GM19397 (cell line): Measurements from ENCODE around the gene ASTE1.
"Not testable (repeated sequence)": the region's sequence is repeated elsewhere in the genome, so short reads cannot be mapped to it uniquely, and the experiment has no call there.

Experiments used
- ATAC-seq: cut with Tn5 transposase; IDR thresholded peaks from one replicate; pipeline ENCODE4 v1.9.1; 2021; ENCODE audit warnings: mild to moderate bottlenecking, moderate library complexity; ENCODE audit not compliant: unreplicated experiment

The ASTE1 gene

DNA sequence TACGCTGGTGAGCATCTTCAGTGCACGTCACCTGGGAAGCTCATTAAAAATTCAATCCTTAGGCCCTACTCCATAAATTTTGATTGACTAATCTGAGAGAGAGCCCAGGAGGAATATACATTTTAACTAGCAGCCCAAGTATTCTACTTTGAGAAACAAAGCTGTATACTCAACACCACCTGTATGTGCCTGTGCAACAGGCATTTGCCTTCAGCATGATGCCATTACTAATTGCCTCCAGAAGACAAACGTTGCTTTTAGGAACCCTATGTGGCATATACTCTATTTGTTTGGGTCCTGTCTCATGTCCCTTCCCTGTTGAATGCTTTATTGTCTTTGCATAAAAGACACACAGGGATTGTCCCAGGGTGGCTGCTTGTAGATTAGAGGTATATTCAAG lies 7.7 kb downstream of the ASTE1 start:
- no peak for ATAC-seq

- ATAC-seq, result no peak
These were observed 16.9 kb downstream of the ASTE1 start for GRCh38 chr3:131009698-131010097.

DNA sequence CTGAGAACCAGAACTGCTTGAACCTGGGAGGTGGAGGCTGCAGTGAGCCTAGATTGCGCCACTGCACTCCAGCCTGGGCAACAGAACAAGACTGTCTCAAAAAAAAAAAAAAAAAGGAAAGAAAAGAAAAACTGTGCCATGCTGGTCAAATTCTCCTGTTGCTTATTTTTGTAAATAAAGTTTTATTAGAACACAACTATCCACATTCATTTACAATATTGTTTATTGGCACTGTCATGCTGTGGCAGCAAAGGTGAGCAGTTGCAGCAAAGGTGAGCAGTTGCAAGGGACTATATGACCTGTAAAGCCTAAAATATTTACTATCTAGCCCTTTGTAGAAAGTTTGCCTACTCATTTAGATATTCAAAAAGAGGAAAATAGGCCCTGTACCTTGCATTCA lies 18.3 kb downstream of the ASTE1 start:
- ATAC-seq, result no peak

GRCh38 chr3:131007782-131008181 lies 18.8 kb downstream of the ASTE1 start:
- no peak for ATAC-seq

DNA sequence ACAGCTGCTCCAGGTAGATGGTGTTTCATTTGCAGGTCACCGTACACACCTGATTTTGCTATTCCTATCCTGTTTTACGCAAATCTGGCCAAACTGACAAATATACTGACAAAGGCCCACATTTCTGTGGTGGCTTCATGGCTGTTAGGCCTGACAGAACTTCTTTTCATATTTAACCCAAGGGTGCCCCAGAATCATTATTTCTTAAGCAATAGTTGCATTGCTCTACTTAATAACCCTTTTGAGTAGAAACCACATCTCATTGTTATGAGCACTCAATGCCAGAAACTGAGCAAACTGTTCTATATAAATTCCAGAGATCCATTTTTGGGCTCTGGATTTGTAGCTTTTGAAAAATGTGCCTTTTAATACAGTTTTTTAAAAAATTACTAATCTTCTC lies 19.4 kb downstream of the ASTE1 start:
- no peak for ATAC-seq

DNA sequence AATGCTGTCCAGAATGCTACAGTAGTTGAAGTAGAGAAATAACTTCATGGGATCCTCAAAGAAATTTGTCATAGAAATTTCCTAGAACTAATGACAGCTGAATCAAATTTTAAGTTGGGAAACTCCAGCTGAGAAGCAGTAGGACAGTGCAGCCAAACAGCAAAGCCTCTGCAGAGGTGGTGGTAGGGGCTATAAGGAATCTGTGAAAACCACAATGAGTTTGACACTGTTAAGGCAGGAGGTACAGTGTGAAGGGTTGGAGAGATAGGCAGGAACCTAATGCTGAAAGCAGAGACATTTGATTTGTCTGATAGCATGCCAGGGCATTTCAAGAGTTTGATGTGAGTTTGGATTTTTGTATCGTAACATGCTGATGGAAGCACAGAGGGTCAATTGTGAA lies 22.0 kb downstream of the ASTE1 start:
- no peak for ATAC-seq

GRCh38 chr3:131001071-131001470 lies 25.6 kb downstream of the ASTE1 start:
- no peak for ATAC-seq

DNA sequence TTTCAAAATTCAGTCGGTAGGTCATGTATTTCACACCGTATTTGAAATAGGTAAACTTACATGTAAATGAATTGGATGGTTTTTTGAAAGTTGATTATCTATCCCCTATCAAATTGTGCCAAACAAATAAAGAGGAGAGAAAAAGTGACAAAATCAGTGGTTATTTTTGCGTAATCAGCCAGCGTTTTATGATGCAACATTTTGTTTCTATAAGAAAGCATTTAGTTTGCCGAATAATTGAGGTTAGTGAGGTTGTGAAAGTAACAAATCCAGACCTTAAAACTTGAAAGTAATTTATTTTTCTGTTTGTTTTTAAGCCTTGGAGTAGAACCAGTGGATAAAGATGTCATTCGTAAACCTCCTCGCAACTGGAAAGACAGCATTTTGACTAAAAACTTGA lies 29.3 kb downstream of the ASTE1 start:
- no peak for ATAC-seq

- ATAC-seq, result no peak
These were observed 34.3 kb downstream of the ASTE1 start for GRCh38 chr3:130992344-130992743.

- no peak for ATAC-seq
These were observed 35.5 kb downstream of the ASTE1 start for GRCh38 chr3:130991126-130991525.

GRCh38 chr3:130990282-130990681 lies 36.3 kb downstream of the ASTE1 start:
- no peak for ATAC-seq

DNA sequence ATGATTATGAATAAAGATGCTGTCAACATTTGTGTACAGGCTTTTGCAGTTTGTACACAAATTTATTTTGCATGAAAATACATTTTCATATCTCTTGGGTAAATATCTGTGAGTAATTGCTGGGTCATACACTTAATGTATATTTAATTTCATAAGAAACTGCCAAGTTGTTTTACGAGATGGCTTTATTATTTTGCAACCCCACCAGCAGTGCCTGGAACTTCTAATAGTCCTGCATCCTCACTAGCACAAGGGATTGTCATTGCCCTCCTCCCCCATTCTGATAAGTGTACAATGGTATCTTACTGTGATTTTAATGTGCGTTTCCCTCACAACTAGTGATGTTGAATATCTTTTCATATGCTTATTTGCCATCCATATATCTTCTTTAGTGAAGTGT lies 45.2 kb downstream of the ASTE1 start:
- no peak for ATAC-seq

DNA sequence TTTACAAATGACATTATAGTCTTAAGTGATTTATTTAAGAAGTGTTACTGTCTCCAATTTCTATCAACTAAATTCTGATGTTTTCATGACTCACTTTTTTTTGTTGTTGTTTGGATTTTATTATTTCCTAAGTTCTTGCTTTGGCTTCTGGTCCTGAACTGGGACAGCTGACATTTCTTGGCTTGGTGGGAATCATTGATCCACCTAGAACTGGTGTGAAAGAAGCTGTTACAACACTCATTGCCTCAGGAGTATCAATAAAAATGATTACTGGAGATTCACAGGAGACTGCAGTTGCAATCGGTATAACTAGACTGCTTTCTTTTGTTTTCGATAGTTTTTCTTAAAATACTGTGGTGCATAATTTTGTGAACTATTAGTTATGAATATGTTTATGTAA lies 47.5 kb downstream of the ASTE1 start:
- no peak for ATAC-seq

GRCh38 chr3:130976706-130977105 lies 49.9 kb downstream of the ASTE1 start:
- no peak for ATAC-seq

- no peak for ATAC-seq
These were observed 51.4 kb downstream of the ASTE1 start for GRCh38 chr3:130975251-130975650.

DNA sequence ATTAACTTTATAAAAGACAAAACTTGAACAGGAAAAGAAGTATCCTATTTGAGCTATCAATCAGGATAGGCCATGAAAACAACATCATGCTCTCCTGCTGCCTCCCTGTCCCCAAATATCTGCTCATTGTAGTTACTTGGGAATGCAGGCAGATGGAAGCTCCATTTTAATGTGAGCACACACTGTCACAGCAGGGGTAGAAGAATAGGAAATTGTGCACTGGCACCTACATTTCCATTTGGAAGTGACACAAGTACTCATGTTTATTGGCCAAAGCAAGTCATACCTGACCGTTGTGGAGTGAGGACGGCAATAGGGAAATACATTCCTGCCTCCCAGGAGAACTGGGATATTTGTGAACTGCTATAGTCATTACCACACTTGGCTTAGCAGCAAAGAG lies 52.4 kb downstream of the ASTE1 start:
- no peak for ATAC-seq

DNA sequence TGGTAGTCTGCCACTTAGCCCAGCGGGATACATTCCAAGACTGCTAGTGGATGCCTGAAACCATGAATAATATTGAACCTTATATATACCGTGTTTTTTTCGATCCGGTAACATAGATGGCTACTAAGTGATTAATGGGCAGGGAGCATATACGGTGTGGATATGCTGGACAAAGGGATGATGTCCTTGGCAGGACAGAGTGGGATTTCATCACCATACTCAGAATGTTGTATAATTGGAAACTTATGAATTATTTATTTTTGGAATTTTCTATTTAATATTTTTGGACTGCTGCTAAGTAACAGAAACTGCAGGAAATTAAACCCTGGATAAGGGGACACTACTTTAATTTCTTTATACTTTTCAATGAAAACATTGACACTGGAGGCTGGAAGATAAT lies 53.2 kb downstream of the ASTE1 start:
- ATAC-seq, result no peak

GRCh38 chr3:130972592-130972991 lies 54.0 kb downstream of the ASTE1 start:
- ATAC-seq, result not testable (repeated sequence)

DNA sequence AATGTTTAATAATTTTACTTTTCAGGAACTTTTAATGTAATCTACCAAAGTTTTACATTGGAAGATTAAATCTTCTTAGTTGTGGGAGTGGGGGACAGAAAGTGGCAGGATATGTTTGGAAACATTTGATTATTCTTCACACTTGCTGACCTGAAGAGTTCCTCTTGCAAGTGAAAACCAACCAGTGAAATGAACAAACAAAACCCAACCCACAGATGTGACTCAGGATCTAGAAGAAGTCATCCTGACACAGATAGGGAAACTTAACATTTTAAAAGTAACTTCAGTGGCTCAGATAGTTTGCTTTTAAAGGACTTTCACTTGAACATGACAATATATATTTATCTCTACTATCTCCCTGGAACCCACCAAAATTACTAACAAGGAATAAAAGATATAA lies 55.4 kb downstream of the ASTE1 start:
- no peak for ATAC-seq

DNA sequence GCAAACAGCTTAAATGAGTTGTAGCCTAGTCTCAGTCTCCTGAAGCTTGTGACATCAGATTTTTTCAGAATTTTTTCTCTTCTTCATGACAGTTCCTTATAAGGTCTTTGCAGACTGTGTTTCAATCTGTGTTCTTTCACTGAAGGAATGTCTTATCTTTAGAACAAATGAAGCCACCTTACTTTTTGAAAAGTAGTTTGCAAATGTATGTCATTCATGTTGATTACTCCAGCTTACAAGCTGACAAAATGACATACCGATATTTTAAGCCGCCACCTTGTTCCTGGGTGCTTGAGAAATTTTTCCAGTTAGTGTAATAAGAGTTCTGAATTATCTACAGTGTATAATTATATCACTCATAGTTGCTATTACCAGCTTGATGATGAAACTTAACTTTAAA lies 57.0 kb downstream of the ASTE1 start:
- no peak for ATAC-seq

DNA sequence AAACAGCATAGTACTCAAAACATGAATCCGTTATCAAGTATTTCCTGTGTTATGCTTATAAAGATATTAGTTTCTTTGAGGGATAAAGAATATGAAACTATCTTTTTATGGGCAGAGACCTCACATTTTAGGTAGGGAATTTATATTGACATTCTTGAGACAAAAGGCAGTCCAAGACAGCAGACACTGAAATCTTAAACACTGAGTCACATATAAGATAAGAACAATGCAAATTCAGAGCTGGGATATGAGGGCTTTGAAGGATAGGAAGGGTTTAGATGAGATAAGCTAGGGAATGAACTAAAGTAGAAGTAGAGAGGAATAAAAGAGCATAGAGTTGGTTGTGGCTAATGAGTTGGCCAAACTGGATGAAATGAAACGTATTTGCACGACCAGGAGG lies 58.4 kb downstream of the ASTE1 start:
- no peak for ATAC-seq

- ATAC-seq, result no peak
These were observed 59.3 kb downstream of the ASTE1 start for GRCh38 chr3:130967281-130967680.

GRCh38 chr3:130963878-130964277 lies 62.7 kb downstream of the ASTE1 start:
- ATAC-seq, result no peak
